CMK (cell line): ENCODE data around the gene RHBDL1.
"Not testable (repeated sequence)": the region's sequence is repeated elsewhere in the genome, so short reads cannot be mapped to it uniquely, and the experiment has no call there.

ENCODE experiments used
- DNase-seq: peaks from one replicate; pipeline ENCODE4 v3.0.0-alpha.2; 2010; ENCODE audit warnings: low read depth

Gene RHBDL1

DNA sequence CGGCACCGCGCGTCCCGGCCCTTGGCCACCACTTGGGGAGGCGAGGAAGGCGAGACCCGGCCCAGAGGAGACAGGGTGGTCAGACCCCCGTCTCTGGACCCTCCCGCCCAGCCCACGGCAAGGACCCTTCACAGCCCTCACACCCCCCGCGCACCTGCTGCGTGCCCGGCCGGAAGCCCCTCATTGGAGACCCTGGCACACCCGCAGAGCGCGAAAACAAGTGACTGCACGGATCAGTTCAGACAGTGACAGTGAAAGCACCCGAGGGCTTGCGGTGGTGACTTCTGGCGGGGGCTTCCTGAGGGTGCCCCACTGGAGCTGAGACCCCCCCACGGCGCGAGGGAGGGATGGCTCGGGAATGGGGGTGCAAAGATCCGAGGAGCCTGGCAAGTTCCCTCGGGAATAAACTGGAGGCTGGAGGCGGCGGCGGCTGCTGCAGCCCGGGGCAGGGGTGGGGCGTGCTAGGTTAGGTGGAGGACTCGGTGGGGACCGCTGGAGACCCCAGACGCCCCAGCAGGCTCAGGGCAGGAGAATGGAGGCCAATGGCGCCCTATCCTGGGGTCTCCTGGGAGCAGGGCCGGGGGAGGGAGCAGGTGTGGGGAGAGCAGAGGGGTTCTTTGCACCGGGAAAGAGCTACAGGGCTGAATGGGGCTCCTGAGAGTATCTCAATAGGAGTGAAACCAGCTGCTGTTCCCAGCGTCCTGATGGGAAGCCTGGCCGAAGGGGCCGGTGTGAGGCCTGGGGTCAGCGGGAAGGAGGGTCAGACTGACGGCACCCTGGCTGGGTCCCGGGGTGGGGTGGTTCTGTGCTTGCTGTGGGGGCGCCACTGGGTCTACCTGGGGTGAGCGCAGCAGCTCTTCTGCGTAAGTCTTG lies 31.0 kb downstream of the RHBDL1 start:
- DNase-seq: no peak

DNA sequence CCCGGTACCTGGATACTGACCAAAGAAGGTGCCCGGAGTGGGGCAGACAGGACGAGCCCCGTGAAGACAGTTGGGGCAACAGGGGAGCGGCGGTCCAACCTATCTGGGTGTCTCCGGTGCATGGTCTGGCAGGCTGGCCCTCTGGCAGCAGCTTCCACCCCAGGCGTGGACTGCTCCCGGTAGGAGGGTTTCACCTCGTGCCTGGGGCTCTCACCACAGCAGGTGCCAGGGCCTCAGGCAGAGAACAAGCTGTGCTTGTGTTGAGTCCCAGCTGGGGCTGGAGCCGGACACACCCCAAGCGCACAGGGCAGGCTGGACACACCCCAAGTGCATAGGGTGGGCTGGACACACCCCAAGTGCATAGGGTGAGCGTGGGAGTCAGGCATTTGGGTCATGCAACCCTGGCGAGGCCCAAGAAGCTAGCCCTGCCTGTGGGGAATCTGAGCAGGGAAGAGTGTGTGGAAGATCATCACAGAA lies 31.6 kb downstream of the RHBDL1 start:
- no peak for DNase-seq

DNA sequence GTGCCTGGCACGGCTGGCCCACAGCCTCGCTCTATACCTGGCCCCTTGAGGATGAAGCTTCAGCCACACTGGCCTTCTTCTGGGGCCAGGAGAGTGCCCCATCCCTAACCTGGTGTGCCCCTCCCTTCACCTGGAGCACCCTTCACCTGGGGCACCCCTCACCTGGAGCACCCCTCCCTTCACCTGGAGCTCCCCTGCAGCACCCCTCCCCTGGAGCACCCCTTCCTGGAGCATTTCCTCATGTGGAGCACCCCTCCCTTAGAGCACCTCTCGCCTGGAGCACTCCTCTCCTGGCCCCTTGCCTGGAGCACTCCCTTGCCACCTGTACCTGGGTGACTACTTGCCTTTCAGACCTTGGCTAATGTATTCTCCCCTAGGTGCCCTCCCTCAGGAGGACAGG lies 32.5 kb downstream of the RHBDL1 start:
- DNase-seq: no peak

DNA sequence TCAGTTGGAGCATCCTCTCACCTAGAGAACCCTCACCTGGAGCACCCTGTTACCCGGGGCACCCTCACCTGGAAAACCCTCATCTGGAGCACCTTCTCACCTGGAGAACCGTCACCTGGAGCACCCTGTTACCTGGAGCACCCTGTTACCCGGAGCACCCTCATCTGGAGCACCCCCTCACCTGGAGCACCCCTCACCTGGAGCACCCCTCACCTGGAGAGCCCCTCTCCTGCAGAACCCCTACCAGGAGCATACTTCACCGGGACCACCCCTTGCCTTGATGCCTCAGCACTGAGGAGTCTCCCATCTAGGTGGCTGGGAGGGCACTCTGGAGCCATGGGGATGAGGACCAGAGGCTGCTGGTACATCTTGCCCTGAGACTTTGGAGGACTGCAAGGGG lies 33.5 kb downstream of the RHBDL1 start:
- DNase-seq: no peak

DNA sequence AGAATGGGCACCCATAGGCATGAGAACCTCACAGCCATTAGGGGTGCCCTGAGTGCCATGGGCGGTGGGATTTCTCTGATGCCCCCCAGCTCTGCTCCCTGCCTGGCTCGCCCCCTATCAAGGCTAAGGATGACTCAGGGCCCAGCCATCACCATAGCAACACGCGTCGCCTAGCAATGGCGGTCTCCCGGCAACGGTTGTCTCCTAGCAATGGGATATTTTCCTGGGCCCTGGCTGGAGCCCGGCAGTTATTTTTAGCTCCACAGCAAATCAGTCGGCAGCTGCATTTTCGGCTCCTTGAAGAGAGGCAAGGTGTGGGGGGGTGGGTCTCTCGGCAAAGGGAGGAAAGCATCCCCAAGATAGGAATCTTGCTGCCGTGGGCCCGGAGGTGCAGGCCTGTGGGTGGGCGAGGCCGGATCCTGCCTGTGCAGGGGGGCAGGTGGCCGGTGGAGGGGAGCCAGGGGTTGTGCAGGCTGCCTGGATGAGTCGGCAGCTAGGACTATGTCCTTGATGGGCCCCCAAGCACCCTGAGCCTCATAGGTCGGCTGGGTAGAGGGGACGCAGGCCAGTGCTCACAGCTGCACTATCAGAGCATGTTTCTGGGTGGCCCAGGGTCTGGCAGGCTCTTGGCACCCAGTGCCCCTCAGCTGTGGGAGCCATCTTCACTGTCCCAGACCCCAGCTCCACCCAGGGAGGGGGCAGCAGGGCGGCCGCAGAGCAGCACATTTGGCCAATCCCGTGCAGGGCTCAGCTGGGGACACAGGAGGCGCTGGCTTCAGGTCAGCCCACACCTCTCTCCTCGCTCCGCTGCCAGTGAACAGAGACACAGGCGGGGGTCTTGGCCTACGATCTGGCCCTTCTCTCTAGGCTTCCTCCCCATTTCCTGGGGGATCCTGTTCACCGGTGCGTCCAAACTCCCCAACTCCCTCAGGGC lies 34.4 kb downstream of the RHBDL1 start:
- no peak for DNase-seq

DNA sequence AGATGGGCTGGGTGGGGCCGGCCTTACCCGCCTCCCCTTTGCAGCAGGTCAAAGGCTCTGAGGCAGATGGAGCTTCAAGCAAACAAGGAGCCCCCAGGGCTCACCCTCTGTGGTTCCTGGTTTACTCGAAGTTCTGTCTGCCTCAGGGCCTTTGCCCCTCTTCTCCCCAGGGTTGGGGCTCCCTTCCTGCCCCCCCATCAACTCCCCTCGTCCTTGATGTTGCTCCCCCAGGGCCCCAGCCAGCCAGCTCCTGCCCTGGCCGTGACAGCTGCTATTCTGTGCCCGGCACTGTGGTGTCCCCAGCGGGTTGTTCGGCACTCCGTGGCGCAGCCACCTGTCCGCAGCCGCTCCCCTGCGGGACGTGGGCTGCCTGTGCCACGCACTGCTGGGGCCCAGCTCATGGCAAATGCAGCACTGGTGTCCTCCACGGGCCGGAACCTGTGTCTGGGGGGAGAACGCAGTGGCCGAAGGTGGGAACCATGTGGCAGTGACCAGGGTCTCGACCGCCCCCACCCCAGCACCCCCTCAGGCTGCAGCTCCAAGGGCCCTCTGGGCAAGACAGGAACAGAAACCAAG lies 35.1 kb downstream of the RHBDL1 start:
- DNase-seq: no peak

DNA sequence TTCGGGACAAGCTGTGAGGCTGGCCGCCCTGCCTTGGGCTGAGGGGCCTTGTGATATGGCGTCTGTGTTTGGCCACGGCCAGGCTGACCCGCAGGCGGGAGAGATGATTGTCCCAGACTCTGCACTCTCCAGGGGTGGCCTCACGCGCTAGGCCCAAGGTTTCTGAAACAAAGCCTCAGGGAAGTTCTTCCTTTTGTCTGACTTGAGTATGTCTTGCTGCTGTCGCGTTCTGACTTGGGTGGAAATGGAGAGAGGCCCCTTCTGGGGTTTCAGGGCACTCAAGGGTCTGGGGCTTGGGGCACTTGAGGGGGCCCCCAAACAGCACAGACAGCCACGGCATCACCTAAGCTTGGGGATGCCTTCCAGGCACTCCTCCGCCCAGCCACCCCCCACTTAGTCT lies 35.6 kb downstream of the RHBDL1 start:
- DNase-seq: no peak

DNA sequence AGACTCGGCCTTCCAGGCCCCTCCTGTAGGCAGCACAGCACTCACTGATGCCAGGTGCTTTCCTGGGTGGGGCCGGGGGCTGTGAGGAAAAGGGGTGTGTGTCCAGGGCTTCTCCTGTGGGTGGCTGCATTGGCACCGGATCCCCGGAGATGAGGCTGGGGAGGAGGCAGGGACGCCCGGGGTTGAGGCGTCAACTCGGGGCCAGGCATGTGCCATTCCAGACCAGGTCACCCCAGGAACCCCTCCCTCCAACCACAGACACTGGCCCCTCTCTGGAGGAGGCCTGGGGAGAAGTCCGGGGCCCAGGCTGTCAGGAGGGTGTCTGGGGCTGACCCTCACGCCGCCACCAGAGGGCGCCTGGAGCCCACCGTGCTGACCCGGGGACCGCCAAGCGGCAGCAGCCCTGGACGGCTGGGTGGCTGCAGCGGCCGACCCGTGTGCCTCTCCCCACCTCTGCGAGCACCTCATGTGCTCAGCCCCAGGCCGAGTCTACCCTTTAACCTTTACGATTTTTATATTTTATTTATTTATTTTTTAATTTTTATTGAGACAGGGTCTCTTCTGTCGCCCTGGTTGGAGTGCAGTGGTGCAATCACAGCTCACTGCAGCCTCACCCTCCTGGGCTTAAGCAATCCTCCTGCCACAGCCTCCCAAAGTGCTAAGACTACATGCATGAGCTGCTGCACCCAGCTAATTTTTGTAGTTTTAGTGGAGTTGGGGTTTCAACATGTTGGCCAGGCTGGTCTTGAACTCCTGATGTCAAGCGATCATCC lies 36.3 kb downstream of the RHBDL1 start:
- no peak for DNase-seq

DNA sequence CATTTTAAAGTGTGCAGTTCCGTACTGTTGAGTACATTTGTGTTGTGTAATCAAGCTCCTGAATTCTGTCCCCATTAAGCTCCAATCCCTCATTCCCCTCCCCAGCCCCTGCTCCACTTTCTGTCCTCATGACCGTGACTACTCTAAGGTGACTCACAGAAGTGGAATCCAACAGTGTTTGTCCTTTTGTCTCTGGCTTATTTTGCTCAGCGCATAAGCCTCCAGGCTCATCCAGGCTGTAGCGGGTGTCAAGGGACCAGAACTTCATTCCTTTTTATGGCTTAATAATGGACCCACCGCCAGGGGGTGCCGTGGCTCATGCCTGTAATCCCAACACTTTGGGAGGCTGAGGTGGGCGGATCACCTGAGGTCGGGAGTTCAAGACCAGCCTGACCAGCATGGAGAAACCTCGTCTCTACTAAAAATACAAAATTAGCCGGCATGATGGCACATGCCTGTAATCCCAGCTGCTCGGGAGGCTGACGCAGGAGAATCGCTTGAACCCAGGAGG lies 37.3 kb downstream of the RHBDL1 start:
- DNase-seq: not testable (repeated sequence)

DNA sequence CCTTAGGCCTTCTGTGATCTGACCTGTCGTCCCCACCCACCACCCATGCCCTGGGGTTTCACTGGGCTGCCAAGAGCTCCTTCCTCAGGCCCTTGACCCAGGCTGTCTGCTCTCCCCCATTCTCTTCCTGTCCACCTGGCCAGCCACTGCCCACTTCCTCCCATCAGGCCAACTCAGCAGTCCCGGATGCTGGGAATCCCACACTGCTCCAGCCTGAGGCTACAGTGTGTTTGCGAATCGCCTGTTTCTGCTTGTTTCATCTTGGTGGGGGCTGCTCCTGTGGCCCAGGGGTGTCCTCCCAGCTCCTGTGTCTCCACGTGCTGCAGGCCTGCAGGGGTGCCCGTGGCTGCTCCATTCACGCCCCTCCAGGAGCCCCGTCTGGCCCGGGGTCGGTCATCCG lies 38.6 kb downstream of the RHBDL1 start:
- no peak for DNase-seq

DNA sequence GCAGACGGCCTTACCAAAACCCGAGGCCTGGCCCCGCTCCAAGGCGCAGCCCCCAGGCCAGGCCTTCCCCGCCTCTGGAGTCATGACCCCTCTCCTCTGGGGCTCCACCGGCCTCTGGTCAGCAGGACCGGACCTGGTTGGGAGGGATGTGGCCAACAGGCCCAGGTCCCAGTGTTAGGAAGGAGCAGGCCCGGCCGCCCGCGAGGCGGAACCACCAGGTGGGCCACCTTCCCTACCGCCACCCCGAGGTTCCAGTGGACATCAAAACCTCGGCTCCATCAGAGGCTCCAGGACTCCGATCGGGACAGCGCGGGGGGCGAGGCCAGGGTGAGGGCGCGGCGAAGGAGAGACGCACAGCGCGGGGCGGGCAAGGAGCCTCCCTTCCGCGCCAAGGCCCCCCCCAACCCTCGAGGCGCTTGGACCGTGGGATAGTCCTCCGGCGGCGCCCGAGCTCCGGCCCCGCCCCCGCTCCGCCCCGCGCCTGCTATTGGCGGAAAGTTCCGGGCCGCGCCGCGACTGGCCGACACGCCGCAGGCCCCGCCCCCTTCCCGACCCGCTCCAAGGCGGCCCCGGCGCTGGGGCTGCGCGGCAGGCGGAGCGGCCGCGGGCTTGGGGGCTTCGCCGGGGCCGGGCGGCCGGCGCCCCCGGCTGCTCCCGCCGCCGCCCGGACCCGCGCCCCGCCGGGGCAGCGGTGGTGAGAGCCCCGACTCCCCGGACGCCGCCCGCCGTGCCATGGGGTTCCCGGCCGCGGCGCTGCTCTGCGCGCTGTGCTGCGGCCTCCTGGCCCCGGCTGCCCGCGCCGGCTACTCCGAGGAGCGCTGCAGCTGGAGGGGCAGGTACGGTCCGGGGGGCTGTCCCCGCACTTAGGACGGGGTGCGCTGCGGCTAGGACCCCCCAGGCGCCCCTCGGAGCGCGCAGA lies 39.3 kb downstream of the RHBDL1 start, which contains the start of gene METRN:
TSS of gene METRN (plus strand) at position 561 of the 919 bp plus-strand sequence. CDS start at position 733, 172 bp downstream.
- DNase-seq: no peak

DNA sequence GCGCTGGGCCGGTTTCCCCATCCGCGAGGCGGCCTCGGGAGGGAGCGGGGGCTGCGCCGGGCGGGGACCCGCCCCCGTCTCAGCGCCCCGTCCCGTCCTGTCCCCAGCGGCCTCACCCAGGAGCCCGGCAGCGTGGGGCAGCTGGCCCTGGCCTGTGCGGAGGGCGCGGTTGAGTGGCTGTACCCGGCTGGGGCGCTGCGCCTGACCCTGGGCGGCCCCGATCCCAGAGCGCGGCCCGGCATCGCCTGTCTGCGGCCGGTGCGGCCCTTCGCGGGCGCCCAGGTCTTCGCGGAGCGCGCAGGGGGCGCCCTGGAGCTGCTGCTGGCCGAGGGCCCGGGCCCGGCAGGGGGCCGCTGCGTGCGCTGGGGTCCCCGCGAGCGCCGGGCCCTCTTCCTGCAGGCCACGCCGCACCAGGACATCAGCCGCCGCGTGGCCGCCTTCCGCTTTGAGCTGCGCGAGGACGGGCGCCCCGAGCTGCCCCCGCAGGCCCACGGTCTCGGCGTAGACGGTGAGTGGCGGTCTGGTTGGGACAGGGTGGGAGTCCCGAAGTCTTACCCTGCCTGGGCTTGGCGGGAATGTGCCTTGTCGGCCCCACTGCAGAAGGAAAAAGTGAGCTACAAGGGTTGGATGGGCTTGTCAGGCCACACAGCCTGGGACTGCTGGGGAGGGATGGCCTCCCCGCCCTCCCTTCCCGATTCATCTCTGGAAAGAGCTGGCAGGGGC lies 40.2 kb downstream of the RHBDL1 start:
- no peak for DNase-seq

DNA sequence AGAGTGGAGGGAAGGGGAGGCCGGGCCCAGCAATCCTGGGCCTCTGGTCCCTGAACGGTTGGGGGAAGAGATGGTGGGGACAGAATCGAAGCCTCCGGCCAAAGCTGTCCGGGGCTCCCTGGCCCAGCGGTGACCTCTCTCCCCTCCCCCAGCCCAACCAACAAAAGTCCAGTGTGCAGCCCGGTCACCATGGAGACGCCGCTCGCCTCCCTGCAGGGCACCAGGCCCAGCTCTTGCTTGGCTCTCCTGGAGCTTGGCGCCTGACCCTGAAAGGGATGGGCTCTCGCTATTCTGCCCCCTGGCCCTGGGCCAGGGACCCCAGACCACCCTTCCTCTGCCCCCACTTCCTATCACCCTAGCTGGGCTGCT lies 40.7 kb downstream of the RHBDL1 start:
- no peak for DNase-seq

DNA sequence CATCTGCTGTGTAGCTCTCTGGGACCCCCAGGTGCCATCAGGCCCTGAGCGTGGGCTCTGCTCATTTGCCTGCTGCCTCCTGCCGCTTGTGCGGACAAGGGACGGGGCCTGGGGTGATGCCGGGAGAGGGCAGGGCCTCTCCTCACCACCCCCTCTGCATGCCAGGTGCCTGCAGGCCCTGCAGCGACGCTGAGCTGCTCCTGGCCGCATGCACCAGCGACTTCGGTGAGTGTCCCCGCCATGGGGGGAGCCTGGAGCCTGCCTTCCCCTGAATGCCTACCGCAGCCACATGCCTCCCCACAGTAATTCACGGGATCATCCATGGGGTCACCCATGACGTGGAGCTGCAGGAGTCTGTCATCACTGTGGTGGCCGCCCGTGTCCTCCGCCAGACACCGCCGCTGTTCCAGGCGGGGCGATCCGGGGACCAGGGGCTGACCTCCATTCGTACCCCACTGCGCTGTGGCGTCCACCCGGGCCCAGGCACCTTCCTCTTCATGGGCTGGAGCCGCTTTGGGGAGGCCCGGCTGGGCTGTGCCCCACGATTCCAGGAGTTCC lies 41.4 kb downstream of the RHBDL1 start:
- DNase-seq: no peak

DNA sequence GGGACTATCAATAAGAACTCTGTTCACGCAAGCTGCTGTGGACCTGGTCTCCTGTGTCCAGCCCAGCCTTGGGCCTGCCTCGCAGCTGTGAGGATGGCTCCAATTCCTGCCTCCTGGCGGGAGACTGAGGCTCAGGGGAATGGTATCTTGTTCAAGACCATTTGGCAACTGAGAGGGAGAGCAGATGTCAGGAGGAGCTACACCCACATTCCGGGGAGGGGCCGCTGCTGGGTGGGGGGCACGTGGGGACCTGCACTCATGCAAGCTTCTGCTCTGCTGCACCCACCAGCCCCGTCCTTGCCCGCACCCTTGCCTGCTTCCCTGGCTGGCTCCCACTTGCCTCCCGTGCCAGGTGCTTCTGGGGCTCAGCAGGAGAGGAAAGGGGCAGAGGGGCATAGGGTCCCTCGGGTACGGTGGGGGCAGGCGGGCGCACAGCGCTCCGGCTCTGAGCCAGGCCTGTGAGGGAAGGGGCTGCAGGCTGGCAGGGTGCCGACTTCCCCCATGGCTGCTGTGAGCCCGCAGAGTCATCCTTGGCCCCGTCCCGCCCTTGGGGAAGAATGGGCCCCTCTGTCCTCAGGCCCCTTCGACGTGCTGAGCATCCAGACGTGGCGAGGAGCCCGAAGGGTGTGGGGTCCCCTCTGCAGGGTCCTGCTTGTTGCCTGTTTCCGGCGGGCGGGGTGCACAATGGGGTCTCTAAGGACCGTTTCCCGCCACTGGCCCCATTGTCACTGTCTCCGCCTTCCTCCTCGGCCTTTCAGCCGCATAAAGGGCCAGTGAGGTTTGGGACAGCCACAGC lies 42.2 kb downstream of the RHBDL1 start:
- DNase-seq: no peak

DNA sequence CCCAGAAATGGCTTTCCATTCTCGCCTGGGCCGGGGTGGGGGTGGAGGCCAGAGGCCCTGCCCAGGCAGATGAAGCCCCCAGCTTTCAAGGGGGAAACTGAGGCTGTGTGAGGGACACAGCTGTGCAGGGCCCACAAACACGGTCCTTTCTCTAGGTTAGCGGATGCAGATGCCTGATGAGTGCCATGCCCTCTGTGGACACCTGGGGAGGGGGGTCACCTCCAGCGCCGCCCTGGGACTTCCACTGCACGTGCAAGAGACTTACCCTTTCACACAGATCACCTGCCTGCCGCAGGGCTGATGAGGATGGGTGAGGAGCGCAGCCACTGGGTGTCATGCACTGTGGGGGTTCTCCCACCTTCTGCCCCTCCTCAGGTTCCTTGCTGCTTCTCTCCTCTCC lies 42.9 kb downstream of the RHBDL1 start:
- no peak for DNase-seq

DNA sequence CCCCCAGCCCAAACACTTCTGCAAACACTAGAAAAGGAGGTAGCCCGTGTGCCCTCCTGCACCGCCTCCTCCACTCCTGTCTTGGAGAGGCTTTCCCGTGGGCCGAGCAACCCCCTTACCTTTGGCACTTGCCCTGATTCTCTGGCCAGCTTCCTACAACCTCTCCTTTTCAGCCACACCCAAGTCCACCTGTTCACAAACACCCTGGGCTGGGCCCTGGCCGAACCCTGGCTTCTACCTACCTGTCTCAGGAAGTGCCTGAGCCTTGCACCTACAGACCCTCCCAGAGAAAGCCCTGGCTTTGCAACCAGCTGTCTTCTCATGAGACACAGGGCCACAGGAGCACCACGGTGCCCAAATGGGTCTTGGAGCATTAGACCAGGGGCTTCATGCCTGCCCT lies 43.5 kb downstream of the RHBDL1 start:
- no peak for DNase-seq

DNA sequence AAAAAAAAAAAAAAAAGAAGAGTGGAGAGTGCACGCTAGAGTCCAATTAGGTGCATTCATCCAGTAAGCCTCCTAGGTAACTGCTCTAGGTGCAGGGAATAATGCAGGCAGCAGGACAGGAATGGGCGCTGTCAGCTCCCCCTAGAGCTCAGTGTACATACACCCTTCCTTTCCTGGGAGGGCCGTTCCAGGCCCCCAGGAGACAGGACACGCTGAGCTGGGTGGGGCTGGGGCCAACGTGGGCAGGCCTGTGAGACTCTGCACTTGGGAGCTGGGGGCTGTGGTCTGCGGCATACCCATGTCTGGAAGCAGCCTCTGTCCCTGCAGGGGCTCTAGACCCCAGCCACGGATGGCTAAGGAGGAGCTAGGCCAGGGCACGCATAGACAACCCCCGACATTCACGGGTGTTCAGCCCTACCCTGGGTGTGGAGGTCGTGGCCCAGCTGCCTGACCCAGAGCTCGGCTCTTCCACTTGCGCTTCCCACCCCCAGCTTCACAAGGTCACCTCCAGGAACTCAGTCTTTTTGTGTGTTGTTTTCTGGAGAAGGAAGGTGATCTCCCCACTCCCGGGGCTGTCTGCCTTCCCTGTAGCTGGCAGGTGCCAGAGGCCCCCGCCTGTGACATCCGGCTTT lies 44.5 kb downstream of the RHBDL1 start:
- no peak for DNase-seq
